ENCODE results near the gene AXIN2.

The AXIN2 gene

DNA sequence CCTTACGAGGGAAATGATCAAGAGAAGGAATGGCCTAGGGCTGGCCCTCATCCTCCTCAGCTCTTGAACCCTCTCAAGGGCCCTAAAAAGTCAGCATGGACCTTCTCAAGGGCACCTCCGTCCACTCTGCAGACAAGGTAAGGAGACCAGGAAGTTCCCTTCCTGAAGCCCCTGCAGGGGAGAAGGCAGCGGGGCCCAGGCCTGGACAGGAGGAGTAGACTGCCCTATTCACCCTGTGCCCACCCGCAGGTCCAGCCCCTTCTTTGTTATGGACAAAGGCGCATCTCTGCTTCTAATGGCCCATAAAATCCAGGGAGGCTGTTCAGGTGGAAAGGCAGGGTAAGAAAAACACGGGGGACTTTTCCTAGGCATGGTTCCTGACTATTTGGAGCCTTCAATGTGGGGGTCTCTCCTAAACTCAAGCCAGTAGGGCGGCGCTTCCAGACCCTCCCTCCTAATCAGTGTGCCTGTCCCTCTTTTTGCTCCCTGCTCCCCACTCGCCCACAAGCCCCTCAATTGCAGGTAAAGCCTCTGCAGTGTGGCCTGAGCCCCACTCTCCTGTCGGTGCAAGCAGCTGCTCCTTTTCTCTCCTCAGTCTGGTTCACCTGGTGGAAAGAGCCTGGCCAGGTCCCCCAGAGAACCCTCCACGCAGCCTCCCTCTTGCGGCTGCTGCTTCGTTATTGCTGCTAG lies 28.2 kb downstream of the AXIN2 start:
- ChIA-PET CTCF (no interaction called here), POLR2A (no interaction called here)
- TF ChIP-seq KLF9 (tag by site-specific recombination; IDR thresholded peaks at IDR 0.05; ENCODE audit: low read depth) = no peak
- TF ChIP-seq ZNF221 (tag by site-specific recombination; IDR thresholded peaks at IDR 0.05; ENCODE audit: borderline replicate concordance) = no peak
- no peak for TF ChIP-seq YY1 (tag by site-specific recombination; IDR thresholded peaks at IDR 0.05)
- TF ChIP-seq, protein P1, sequence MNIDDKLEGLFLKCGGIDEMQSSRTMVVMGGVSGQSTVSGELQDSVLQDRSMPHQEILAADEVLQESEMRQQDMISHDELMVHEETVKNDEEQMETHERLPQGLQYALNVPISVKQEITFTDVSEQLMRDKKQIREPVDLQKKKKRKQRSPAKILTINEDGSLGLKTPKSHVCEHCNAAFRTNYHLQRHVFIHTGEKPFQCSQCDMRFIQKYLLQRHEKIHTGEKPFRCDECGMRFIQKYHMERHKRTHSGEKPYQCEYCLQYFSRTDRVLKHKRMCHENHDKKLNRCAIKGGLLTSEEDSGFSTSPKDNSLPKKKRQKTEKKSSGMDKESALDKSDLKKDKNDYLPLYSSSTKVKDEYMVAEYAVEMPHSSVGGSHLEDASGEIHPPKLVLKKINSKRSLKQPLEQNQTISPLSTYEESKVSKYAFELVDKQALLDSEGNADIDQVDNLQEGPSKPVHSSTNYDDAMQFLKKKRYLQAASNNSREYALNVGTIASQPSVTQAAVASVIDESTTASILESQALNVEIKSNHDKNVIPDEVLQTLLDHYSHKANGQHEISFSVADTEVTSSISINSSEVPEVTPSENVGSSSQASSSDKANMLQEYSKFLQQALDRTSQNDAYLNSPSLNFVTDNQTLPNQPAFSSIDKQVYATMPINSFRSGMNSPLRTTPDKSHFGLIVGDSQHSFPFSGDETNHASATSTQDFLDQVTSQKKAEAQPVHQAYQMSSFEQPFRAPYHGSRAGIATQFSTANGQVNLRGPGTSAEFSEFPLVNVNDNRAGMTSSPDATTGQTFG (tag by site-specific recombination; IDR thresholded peaks at IDR 0.05; ENCODE audit: borderline replicate concordance) = no peak
- TF ChIP-seq ZFP41 (tag by site-specific recombination; IDR thresholded peaks at IDR 0.05; ENCODE audit: borderline replicate concordance) = no peak
- TF ChIP-seq SETDB1 (IDR thresholded peaks at IDR 0.05; ENCODE audit: insufficient read length, low read length) = no peak
- TF ChIP-seq ZNF433 (tag by site-specific recombination; IDR thresholded peaks at IDR 0.05; ENCODE audit: low read depth) = no peak
- TF ChIP-seq ZNF155 (tag by site-specific recombination; IDR thresholded peaks at IDR 0.05) = no peak
- no peak for TF ChIP-seq HOXC10 (CRISPR knock-in tag; IDR thresholded peaks at IDR 0.05)
- TF ChIP-seq, protein P2, sequence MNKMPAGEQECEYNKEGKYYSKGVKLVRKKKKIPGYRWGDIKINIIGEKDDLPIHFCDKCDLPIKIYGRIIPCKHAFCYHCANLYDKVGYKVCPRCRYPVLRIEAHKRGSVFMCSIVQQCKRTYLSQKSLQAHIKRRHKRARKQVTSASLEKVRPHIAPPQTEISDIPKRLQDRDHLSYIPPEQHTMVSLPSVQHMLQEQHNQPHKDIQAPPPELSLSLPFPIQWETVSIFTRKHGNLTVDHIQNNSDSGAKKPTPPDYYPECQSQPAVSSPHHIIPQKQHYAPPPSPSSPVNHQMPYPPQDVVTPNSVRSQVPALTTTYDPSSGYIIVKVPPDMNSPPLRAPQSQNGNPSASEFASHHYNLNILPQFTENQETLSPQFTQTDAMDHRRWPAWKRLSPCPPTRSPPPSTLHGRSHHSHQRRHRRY (tag by site-specific recombination; IDR thresholded peaks at IDR 0.05) = no peak
- TF ChIP-seq ZNF521 (tag by site-specific recombination; IDR thresholded peaks at IDR 0.05) = no peak
- Histone ChIP-seq H3K27ac (ENCODE audit: extremely low read depth, low read depth, low read length) (no peak overlapping the region), H3K36me3 (ENCODE audit: control insufficient read depth in 2 of 2, insufficient read depth in 1 of 2, low read length in 2 of 2) (peaks cover 15 to 85% of the 10 kb centered on the region in 2 experiments), H3K4me3 (ENCODE audit: low read depth, low read length) (no peak overlapping the region), H3K9me3 (ENCODE audit: control insufficient read depth, insufficient read depth, low read depth, low read length) (no peaks in the 10 kb centered on the region), H3K4me1 (ENCODE audit: control insufficient read depth, insufficient read depth, low read length) (peaks cover 12% of the 10 kb centered on the region)

DNA sequence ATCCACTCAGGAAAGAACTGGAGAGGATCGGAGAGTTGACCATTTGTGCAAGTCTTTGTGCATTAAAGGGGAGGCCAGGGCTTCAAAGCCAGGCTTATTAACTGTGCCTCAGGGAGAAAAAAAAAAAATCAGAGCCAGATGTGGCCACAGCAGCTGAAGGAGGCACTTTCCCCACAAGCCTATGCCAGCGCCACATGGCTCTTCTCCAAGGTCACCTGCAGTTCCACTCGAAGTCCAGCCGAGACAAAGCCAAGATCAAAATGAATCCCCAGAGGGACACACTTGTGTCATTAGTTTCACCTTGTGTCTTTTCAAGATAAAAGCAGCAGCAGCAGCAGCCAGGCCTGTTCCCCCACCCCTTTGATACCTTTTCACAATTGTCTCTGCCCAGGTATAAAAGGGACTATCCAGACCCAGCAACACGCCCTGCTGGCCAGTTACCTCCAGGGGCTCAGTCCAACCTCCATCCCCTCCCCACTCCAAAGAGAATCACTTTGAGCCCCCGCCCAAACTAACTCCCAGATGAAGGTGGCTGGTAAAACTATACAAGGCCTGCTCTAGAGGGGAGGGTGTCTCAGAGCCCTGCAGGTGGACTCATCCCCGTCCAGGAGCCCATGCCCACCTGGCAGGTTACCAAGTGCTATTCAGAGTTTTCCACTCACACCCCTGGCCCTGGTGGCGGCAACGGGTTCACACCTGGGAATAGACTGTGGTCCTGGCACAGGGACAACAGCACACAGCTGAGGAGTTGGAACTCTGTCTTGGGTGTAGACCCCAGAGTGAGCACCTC lies 29.2 kb downstream of the AXIN2 start:
- ChIA-PET CTCF (interaction anchor here (0.5 to 0.9 kb wide), 3 partner anchors 16 to 713 kb away, joined by 3 read pairs; no protein-coding TSS in a partner anchor), POLR2A (no interaction called here)
- Histone ChIP-seq H3K36me3 (ENCODE audit: control insufficient read depth in 2 of 2, insufficient read depth in 1 of 2, low read length in 2 of 2) (peaks cover 15 to 85% of the 10 kb centered on the region in 2 experiments), H3K9me3 (ENCODE audit: control insufficient read depth, insufficient read depth, low read depth, low read length) (no peaks in the 10 kb centered on the region), H3K4me3 (ENCODE audit: low read depth, low read length) (no peak overlapping the region), H3K27ac (ENCODE audit: extremely low read depth, low read depth, low read length) (no peak overlapping the region), H3K4me1 (ENCODE audit: control insufficient read depth, insufficient read depth, low read length) (peaks cover 12% of the 10 kb centered on the region)
- TF ChIP-seq, protein P3, sequence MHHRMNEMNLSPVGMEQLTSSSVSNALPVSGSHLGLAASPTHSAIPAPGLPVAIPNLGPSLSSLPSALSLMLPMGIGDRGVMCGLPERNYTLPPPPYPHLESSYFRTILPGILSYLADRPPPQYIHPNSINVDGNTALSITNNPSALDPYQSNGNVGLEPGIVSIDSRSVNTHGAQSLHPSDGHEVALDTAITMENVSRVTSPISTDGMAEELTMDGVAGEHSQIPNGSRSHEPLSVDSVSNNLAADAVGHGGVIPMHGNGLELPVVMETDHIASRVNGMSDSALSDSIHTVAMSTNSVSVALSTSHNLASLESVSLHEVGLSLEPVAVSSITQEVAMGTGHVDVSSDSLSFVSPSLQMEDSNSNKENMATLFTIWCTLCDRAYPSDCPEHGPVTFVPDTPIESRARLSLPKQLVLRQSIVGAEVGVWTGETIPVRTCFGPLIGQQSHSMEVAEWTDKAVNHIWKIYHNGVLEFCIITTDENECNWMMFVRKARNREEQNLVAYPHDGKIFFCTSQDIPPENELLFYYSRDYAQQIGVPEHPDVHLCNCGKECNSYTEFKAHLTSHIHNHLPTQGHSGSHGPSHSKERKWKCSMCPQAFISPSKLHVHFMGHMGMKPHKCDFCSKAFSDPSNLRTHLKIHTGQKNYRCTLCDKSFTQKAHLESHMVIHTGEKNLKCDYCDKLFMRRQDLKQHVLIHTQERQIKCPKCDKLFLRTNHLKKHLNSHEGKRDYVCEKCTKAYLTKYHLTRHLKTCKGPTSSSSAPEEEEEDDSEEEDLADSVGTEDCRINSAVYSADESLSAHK (tag by site-specific recombination; IDR thresholded peaks at IDR 0.05) = no peak
- peak; percentile 77 for TF ChIP-seq ZIC2 (tag by site-specific recombination; IDR thresholded peaks at IDR 0.05)
